ENCODE measurements around the gene PER1. TPM values are rescaled to one million over a fixed set of nuclear protein-coding genes. Genes with fewer than 3 reads are reported as not detected.

Gene PER1
- total and polyA plus RNA-seq, 2 of the 13 experiments (the other 11 are each of a cell fraction or from before 2014, with no cell fraction given) = 2.6 to 3.6 TPM

DNA sequence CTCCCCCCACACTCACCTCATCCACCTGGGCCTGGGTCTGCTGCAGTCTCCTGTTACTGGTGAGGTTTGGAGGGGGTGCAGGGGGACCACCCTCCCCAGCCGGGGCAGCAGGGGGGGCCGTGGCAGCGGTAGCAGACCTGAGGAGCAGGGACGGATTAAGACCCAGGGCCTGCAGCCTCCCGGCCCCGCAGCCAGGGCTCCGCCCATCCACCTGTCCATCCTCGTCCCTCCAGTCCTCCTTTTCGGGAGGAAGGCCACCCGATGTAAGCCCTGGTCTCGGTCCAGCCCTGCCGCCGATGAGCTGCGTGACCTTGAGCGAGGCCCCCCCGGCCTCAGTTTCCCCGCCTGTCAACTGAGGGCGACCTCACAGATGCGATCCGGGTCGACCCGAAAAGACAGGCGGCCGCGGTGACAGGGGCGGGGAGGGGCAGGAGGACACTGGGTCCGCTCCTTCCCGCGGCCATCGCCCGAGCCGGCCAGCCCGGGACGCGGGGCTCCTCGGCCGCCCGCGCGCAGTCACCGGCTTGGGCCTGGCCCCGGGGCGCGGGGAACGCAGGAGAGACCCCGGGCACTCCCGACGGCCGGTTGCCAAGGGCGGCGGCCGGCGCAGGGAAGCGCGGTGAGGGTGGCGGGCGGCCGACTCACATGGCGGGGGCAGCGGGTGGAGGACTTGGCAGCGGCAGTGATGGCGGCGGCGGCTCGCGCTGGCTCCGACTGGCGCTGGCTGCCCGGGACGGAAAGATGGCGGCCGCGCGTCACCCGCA lies 10.2 kb upstream of the PER1 start, which contains the start of gene VAMP2 (continued):
- TF ChIP-seq, protein P1, sequence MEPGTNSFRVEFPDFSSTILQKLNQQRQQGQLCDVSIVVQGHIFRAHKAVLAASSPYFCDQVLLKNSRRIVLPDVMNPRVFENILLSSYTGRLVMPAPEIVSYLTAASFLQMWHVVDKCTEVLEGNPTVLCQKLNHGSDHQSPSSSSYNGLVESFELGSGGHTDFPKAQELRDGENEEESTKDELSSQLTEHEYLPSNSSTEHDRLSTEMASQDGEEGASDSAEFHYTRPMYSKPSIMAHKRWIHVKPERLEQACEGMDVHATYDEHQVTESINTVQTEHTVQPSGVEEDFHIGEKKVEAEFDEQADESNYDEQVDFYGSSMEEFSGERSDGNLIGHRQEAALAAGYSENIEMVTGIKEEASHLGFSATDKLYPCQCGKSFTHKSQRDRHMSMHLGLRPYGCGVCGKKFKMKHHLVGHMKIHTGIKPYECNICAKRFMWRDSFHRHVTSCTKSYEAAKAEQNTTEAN (CRISPR knock-in tag; conservative IDR thresholded peaks at IDR 0.05) = peak; percentile 34; the same call in 1 of the 2 replicates
- no peak for TF ChIP-seq MAZ (IDR thresholded peaks at IDR 0.05; ENCODE audit: borderline replicate concordance, low read depth, low read length)
- TF ChIP-seq MAZ (CRISPR knock-in tag; IDR thresholded peaks at IDR 0.05; ENCODE audit: low read depth) = 0 out of 2 replicates have a peak, but pooled peaks have one; percentile 14
- TF ChIP-seq ZSCAN22 (CRISPR knock-in tag; IDR thresholded peaks at IDR 0.05) = no peak
- peak; percentile 41; the same call in 1 of the 3 replicates for TF ChIP-seq MXI1 (IDR thresholded peaks at IDR 0.05; ENCODE audit: borderline replicate concordance, low read depth, low read length)
- 0 out of 2 replicates have a peak, but pooled peaks have one; percentile 64 for TF ChIP-seq ZNF709 (CRISPR knock-in tag; IDR thresholded peaks at IDR 0.05)
- TF ChIP-seq GTF2F1 (IDR thresholded peaks at IDR 0.05; ENCODE audit: low read length) = no peak
- TF ChIP-seq, protein P2, sequence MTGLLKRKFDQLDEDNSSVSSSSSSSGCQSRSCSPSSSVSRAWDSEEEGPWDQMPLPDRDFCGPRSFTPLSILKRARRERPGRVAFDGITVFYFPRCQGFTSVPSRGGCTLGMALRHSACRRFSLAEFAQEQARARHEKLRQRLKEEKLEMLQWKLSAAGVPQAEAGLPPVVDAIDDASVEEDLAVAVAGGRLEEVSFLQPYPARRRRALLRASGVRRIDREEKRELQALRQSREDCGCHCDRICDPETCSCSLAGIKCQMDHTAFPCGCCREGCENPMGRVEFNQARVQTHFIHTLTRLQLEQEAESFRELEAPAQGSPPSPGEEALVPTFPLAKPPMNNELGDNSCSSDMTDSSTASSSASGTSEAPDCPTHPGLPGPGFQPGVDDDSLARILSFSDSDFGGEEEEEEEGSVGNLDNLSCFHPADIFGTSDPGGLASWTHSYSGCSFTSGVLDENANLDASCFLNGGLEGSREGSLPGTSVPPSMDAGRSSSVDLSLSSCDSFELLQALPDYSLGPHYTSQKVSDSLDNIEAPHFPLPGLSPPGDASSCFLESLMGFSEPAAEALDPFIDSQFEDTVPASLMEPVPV (CRISPR knock-in tag; IDR thresholded peaks at IDR 0.05) = 0 out of 2 replicates have a peak, but pooled peaks have one; percentile 78
- TF ChIP-seq, protein P3, sequence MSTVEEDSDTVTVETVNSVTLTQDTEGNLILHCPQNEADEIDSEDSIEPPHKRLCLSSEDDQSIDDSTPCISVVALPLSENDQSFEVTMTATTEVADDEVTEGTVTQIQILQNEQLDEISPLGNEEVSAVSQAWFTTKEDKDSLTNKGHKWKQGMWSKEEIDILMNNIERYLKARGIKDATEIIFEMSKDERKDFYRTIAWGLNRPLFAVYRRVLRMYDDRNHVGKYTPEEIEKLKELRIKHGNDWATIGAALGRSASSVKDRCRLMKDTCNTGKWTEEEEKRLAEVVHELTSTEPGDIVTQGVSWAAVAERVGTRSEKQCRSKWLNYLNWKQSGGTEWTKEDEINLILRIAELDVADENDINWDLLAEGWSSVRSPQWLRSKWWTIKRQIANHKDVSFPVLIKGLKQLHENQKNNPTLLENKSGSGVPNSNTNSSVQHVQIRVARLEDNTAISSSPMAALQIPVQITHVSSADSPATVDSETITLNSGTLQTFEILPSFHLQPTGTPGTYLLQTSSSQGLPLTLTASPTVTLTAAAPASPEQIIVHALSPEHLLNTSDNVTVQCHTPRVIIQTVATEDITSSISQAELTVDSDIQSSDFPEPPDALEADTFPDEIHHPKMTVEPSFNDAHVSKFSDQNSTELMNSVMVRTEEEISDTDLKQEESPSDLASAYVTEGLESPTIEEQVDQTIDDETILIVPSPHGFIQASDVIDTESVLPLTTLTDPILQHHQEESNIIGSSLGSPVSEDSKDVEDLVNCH (CRISPR knock-in tag; IDR thresholded peaks at IDR 0.05) = peak; percentile 88; the same call in 1 of the 2 replicates
- TF ChIP-seq ZNF773 (CRISPR knock-in tag; IDR thresholded peaks at IDR 0.05; ENCODE audit: borderline replicate concordance) = peak; percentile 43; the same call in 1 of the 2 replicates
- TF ChIP-seq, protein P4, sequence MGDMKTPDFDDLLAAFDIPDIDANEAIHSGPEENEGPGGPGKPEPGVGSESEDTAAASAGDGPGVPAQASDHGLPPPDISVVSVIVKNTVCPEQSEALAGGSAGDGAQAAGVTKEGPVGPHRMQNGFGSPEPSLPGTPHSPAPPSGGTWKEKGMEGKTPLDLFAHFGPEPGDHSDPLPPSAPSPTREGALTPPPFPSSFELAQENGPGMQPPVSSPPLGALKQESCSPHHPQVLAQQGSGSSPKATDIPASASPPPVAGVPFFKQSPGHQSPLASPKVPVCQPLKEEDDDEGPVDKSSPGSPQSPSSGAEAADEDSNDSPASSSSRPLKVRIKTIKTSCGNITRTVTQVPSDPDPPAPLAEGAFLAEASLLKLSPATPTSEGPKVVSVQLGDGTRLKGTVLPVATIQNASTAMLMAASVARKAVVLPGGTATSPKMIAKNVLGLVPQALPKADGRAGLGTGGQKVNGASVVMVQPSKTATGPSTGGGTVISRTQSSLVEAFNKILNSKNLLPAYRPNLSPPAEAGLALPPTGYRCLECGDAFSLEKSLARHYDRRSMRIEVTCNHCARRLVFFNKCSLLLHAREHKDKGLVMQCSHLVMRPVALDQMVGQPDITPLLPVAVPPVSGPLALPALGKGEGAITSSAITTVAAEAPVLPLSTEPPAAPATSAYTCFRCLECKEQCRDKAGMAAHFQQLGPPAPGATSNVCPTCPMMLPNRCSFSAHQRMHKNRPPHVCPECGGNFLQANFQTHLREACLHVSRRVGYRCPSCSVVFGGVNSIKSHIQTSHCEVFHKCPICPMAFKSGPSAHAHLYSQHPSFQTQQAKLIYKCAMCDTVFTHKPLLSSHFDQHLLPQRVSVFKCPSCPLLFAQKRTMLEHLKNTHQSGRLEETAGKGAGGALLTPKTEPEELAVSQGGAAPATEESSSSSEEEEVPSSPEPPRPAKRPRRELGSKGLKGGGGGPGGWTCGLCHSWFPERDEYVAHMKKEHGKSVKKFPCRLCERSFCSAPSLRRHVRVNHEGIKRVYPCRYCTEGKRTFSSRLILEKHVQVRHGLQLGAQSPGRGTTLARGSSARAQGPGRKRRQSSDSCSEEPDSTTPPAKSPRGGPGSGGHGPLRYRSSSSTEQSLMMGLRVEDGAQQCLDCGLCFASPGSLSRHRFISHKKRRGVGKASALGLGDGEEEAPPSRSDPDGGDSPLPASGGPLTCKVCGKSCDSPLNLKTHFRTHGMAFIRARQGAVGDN (CRISPR knock-in tag; IDR thresholded peaks at IDR 0.05) = peak; percentile 34
- peak; percentile 50; the same call in 1 of the 2 replicates for TF ChIP-seq ZNF343 (CRISPR knock-in tag; IDR thresholded peaks at IDR 0.05)
- no peak for TF ChIP-seq HOXA5 (CRISPR knock-in tag; IDR thresholded peaks at IDR 0.05)
- TF ChIP-seq ATF7 (IDR thresholded peaks at IDR 0.05) = no peak
- no peak for TF ChIP-seq ATF7 (CRISPR knock-in tag; IDR thresholded peaks at IDR 0.05)
- peak; percentile 66 for TF ChIP-seq ZNF441 (CRISPR knock-in tag; IDR thresholded peaks at IDR 0.05; ENCODE audit: borderline replicate concordance)

Measured in HepG2 (cell line).